A549 (cell line): ENCODE results near the gene CNOT3.

Source experiments
- BHLHE40 ChIP-seq: IDR thresholded peaks from 2 replicates; pipeline ENCODE4 v1.6.1; 2012; ENCODE audit warnings: low read depth, low read length, inconsistent platforms
- CHD4 ChIP-seq: fragments of 200-600 bp; sonication (generic); IDR thresholded peaks from 2 replicates; pipeline ENCODE4 v1.6.1; 2016; ENCODE audit warnings: antibody characterized with exemption, mild to moderate bottlenecking, borderline replicate concordance
- CTCF ChIP-seq: fragments of >200 bp; sonication (Bioruptor Twin); formaldehyde crosslinking; IDR thresholded peaks from 3 replicates; pipeline ENCODE4 v1.5.1; 2016
- EHMT2 ChIP-seq: fragments of 200-600 bp; sonication (generic); IDR thresholded peaks from 2 replicates; pipeline ENCODE4 v1.6.1; 2016; ENCODE audit warnings: antibody characterized with exemption, low read depth, mild to moderate bottlenecking, moderate library complexity
- ELK1 ChIP-seq: fragments of 150-350 bp; IDR thresholded peaks from 2 replicates; pipeline ENCODE4 v1.6.1; 2014; ENCODE audit warnings: low read depth, mild to moderate bottlenecking, low read length
- EP300 ChIP-seq, 2 experiments: fragments of >200 bp; sonication (Bioruptor Twin); formaldehyde crosslinking; IDR thresholded peaks; 2 replicates in 1 of 2; 3 replicates in 1 of 2; pipeline ENCODE4 v1.6.1; 2016 to 2017
- FOSB ChIP-seq: fragments of 250-450 bp; sonication (Bioruptor Pico); IDR thresholded peaks from 2 replicates; pipeline ENCODE4 v1.5.0; 2020; ENCODE audit warnings: mild to moderate bottlenecking, moderate library complexity
- JUNB ChIP-seq: fragments of >200 bp; sonication (Bioruptor Twin); formaldehyde crosslinking; IDR thresholded peaks from 2 replicates; pipeline ENCODE4 v1.6.1; 2016
- MAX ChIP-seq: IDR thresholded peaks from 2 replicates; pipeline ENCODE4 v1.6.1; 2012
- REST ChIP-seq: fragments of 200-600 bp; sonication (generic); IDR thresholded peaks from 2 replicates; pipeline ENCODE4 v1.6.1; 2016; ENCODE audit warnings: antibody characterized with exemption, mild to moderate bottlenecking, moderate library complexity
- RFX5 ChIP-seq: fragments of 450-650 bp; IDR thresholded peaks from 2 replicates; pipeline ENCODE4 v1.7.1; 2014; ENCODE audit warnings: antibody characterized with exemption, mild to moderate bottlenecking, moderate library complexity
- USF2 ChIP-seq: fragments of 450-650 bp; IDR thresholded peaks from 2 replicates; pipeline ENCODE4 v1.6.1; 2014; ENCODE audit warnings: antibody characterized with exemption

GRCh38 chr19:54138489-54139256, 1.1 kb downstream of the CNOT3 start:
- TF ChIP-seq CTCF (no peak), MAX (no peak), EP300 (IDR thresholded peaks at IDR 0.05) (no peak), EHMT2 (no peak), REST (no peak), RFX5 (no peak), CHD4 (no peak), FOSB (no peak), JUNB (no peak), USF2 (no peak), ELK1 (no peak), BHLHE40 (no peak)
